Osteoblast (primary cell): Measurements from ENCODE around the gene ACACB. TPM values are rescaled to one million over a fixed set of nuclear protein-coding genes. Genes with fewer than 3 reads are reported as not detected.

ENCODE experiments used
- DNase-seq: peaks from one replicate; pipeline ENCODE4 v3.0.0; 2011; ENCODE audit warnings: low spot score, mixed read lengths; ENCODE audit not compliant: insufficient read length; ENCODE audit errors: missing footprints
- H2AFZ ChIP-seq: 2 replicates; pipeline ENCODE4 v1.6.0; 2011; ENCODE audit warnings: mild to moderate bottlenecking, low read length
- H3K27ac ChIP-seq: 2 replicates; pipeline ENCODE4 v1.5.1; 2011; ENCODE audit warnings: mild to moderate bottlenecking, low read depth, low read length, moderate library complexity
- H3K27me3 ChIP-seq: 2 replicates; pipeline ENCODE4 v1.6.0; 2012; ENCODE audit warnings: mild to moderate bottlenecking, control low read depth, inconsistent platforms, low read length, moderate library complexity; ENCODE audit not compliant: insufficient read depth
- H3K36me3 ChIP-seq: 2 replicates; pipeline ENCODE4 v1.5.1; 2011; ENCODE audit warnings: mild to moderate bottlenecking, low read length, control low read depth, moderate library complexity; ENCODE audit not compliant: insufficient read depth
- H3K4me1 ChIP-seq: 2 replicates; pipeline ENCODE4 v1.5.1; 2011; ENCODE audit warnings: mild to moderate bottlenecking, low read length, control low read depth, moderate library complexity; ENCODE audit not compliant: insufficient read depth
- H3K4me2 ChIP-seq: 2 replicates; pipeline ENCODE4 v1.6.0; 2011; ENCODE audit warnings: mild to moderate bottlenecking, low read length; ENCODE audit not compliant: insufficient read depth
- H3K4me3 ChIP-seq: fragments of 200-600 bp; sonication (generic); 3 replicates; pipeline ENCODE4 v1.5.1; 2012; ENCODE audit warnings: mild to moderate bottlenecking, low read length, inconsistent platforms; ENCODE audit not compliant: insufficient read depth
- H3K79me2 ChIP-seq: 2 replicates; pipeline ENCODE4 v1.6.0; 2012; ENCODE audit warnings: mild to moderate bottlenecking, low read length, control low read depth, inconsistent platforms; ENCODE audit not compliant: insufficient read depth
- H3K9me3 ChIP-seq: 2 replicates; pipeline ENCODE4 v1.5.1; 2011; ENCODE audit warnings: low read depth, low read length, control low read depth
- H4K20me1 ChIP-seq: 2 replicates; pipeline ENCODE4 v1.6.0; 2012; ENCODE audit warnings: mild to moderate bottlenecking, low read length, control low read depth; ENCODE audit not compliant: insufficient read depth
- CTCF ChIP-seq: IDR thresholded peaks from 2 replicates; pipeline ENCODE4 v1.5.1; 2011; ENCODE audit warnings: mild to moderate bottlenecking, low read depth, low read length, moderate library complexity; ENCODE audit errors: extremely low read depth
- total RNA-seq: library from RNA; depleted of rRNA; stranded (reverse); fragments of >200 nt; gene quantifications from 2 replicates; pipeline ENCODE4 v1.2.3, GENCODE V29; 2012

ACACB gene
- total RNA-seq, 1 donor: 13.8 TPM

GRCh38 chr12:109160873-109161272 lies 44.5 kb downstream of the ACACB start:
- no peak overlapping the region for H3K27ac ChIP-seq
- no peak for TF ChIP-seq CTCF
- H3K4me1 ChIP-seq: no peaks in the 10 kb centered on the region
- no peaks in the 10 kb centered on the region for H3K79me2 ChIP-seq
- no peaks in the 10 kb centered on the region for H4K20me1 ChIP-seq
- no peak for DNase-seq
- no peak overlapping the region for H3K4me2 ChIP-seq
- no peak overlapping the region for H3K4me3 ChIP-seq
- peak overlapping the region; percentile 35 for H2AFZ ChIP-seq
- H3K27me3 ChIP-seq: peaks cover 2% of the 10 kb centered on the region
- no peaks in the 10 kb centered on the region for H3K36me3 ChIP-seq
- H3K9me3 ChIP-seq: no peaks in the 10 kb centered on the region

GRCh38 chr12:109162551-109162950 lies 46.2 kb downstream of the ACACB start:
- Histone ChIP-seq H3K27ac (no peak overlapping the region), H4K20me1 (no peaks in the 10 kb centered on the region), H3K4me2 (no peak overlapping the region), H3K9me3 (no peaks in the 10 kb centered on the region), H3K79me2 (no peaks in the 10 kb centered on the region), H3K27me3 (peaks cover 2% of the 10 kb centered on the region), H2AFZ (no peak overlapping the region), H3K36me3 (no peaks in the 10 kb centered on the region), H3K4me3 (no peak overlapping the region), H3K4me1 (no peaks in the 10 kb centered on the region)
- DNase-seq: no peak
- TF ChIP-seq CTCF: no peak

- H2AFZ ChIP-seq: no peak overlapping the region
- DNase-seq: no peak
- H3K27ac ChIP-seq: no peak overlapping the region
- no peaks in the 10 kb centered on the region for H3K79me2 ChIP-seq
- no peak overlapping the region for H3K4me2 ChIP-seq
- H3K9me3 ChIP-seq: no peaks in the 10 kb centered on the region
- no peak overlapping the region for H3K4me3 ChIP-seq
- peaks cover 2% of the 10 kb centered on the region for H3K27me3 ChIP-seq
- no peaks in the 10 kb centered on the region for H3K36me3 ChIP-seq
- no peak for TF ChIP-seq CTCF
- H4K20me1 ChIP-seq: no peaks in the 10 kb centered on the region
- H3K4me1 ChIP-seq: no peaks in the 10 kb centered on the region
These were observed 46.8 kb downstream of the ACACB start for GRCh38 chr12:109163167-109163566.

GRCh38 chr12:109165599-109165998 lies 49.2 kb downstream of the ACACB start:
- no peak overlapping the region for H3K4me2 ChIP-seq
- H2AFZ ChIP-seq: no peak overlapping the region
- DNase-seq: peak; percentile 73
- H3K27ac ChIP-seq: no peak overlapping the region
- H3K79me2 ChIP-seq: no peaks in the 10 kb centered on the region
- no peaks in the 10 kb centered on the region for H3K9me3 ChIP-seq
- no peaks in the 10 kb centered on the region for H3K36me3 ChIP-seq
- H3K4me3 ChIP-seq: no peak overlapping the region
- no peak for TF ChIP-seq CTCF
- peaks cover 2% of the 10 kb centered on the region for H3K27me3 ChIP-seq
- H3K4me1 ChIP-seq: no peaks in the 10 kb centered on the region
- no peaks in the 10 kb centered on the region for H4K20me1 ChIP-seq
